ENCODE results near the gene ZNF532.

ZNF532 gene

GRCh38 chr18:58943896-58944295 is 79.2 kb downstream of the ZNF532 start:
- no peak for DNase-seq (ENCODE audit: low read depth)
- no peak for TF ChIP-seq CTCF (IDR thresholded peaks at IDR 0.05; ENCODE audit: insufficient read depth, low read depth, low read length, missing control alignments)
- H3K4me3 ChIP-seq (ENCODE audit: low read depth, low read length): no peak overlapping the region

- DNase-seq (ENCODE audit: low read depth): peak; percentile 32
Observed at GRCh38 chr18:58947136-58947732, 82.6 kb downstream of the ZNF532 start.

GRCh38 chr18:58949031-58949430 is 84.4 kb downstream of the ZNF532 start:
- no peak for DNase-seq (ENCODE audit: low read depth)
- H3K4me3 ChIP-seq (ENCODE audit: low read depth, low read length): no peak overlapping the region
- no peak for TF ChIP-seq CTCF (IDR thresholded peaks at IDR 0.05; ENCODE audit: insufficient read depth, low read depth, low read length, missing control alignments)

More at GRCh38 chr18:58947136-58947732, 82.6 kb downstream of the ZNF532 start:
- TF ChIP-seq CTCF (IDR thresholded peaks at IDR 0.05; ENCODE audit: insufficient read depth, low read depth, low read length, missing control alignments): no peak
- 0 out of 2 replicates have a peak overlapping the region, but pooled peaks have one; percentile 13 for H3K4me3 ChIP-seq (ENCODE audit: low read depth, low read length)

GRCh38 chr18:58951986-58952702 is 87.5 kb downstream of the ZNF532 start:
- no peak for DNase-seq (ENCODE audit: low read depth)
- no peak overlapping the region for H3K4me3 ChIP-seq (ENCODE audit: low read depth, low read length)
- TF ChIP-seq CTCF (IDR thresholded peaks at IDR 0.05; ENCODE audit: insufficient read depth, low read depth, low read length, missing control alignments): no peak

GRCh38 chr18:58952858-58953257 is 88.2 kb downstream of the ZNF532 start:
- TF ChIP-seq CTCF (IDR thresholded peaks at IDR 0.05; ENCODE audit: insufficient read depth, low read depth, low read length, missing control alignments): no peak
- no peak overlapping the region for H3K4me3 ChIP-seq (ENCODE audit: low read depth, low read length)
- no peak for DNase-seq (ENCODE audit: low read depth)

GRCh38 chr18:58953627-58954026 is 89.0 kb downstream of the ZNF532 start:
- DNase-seq (ENCODE audit: low read depth): no peak
- TF ChIP-seq CTCF (IDR thresholded peaks at IDR 0.05; ENCODE audit: insufficient read depth, low read depth, low read length, missing control alignments): no peak
- no peak overlapping the region for H3K4me3 ChIP-seq (ENCODE audit: low read depth, low read length)

All from GM12865 (cell line).